IgD-negative memory B cell (primary cell): ENCODE results near the gene NFATC3. TPM values are rescaled to one million over a fixed set of nuclear protein-coding genes. Genes with fewer than 3 reads are reported as not detected.
"Not testable (repeated sequence)": the region's sequence is repeated elsewhere in the genome, so short reads cannot be mapped to it uniquely, and the experiment has no call there.

Experiments used
- H3K27ac Mint-ChIP-seq, 3 donors: one replicate each; pipeline ENCODE4 v1.8.0; 2020 to 2022; ENCODE audit warnings: mild to moderate bottlenecking in 3 of 3, mixed read lengths in 3 of 3, moderate library complexity in 1 of 3
- H3K27me3 Mint-ChIP-seq: one replicate; pipeline ENCODE4 v1.8.0; 2021; ENCODE audit warnings: mixed read lengths
- H3K36me3 Mint-ChIP-seq: one replicate; pipeline ENCODE4 v1.8.0; 2020; ENCODE audit warnings: mild to moderate bottlenecking, mixed read lengths
- H3K4me1 Mint-ChIP-seq, 3 donors: one replicate each; pipeline ENCODE4 v1.8.0; 2020 to 2022; ENCODE audit warnings: mixed read lengths in 3 of 3, mild to moderate bottlenecking in 1 of 3
- H3K4me3 Mint-ChIP-seq, 4 donors: one replicate each; pipeline ENCODE4 v1.8.0; 2020 to 2022; ENCODE audit warnings: mild to moderate bottlenecking in 4 of 4, mixed read lengths in 4 of 4, moderate library complexity in 3 of 4
- H3K9me3 Mint-ChIP-seq, 3 donors: one replicate each; pipeline ENCODE4 v1.8.0; 2020 to 2021; ENCODE audit warnings: mixed read lengths in 3 of 3, mild to moderate bottlenecking in 1 of 3
- polyA plus RNA-seq: library from polyadenylated mRNA; unstranded; fragments of 300-500 nt; fragmentation: Illumina TruSeq; gene quantifications from one replicate; pipeline ENCODE4 v1.2.3, GENCODE V29; 2021

NFATC3 gene
- polyA plus RNA-seq, 1 donor from 2014 or later: 47.2 TPM

GRCh38 chr16:68113059-68113761 lies 28.0 kb downstream of the NFATC3 start:
- H3K4me1 Mint-ChIP-seq: peaks cover 28 to 58% (median 43%) of the 10 kb centered on the region in 3 donors
- H3K27ac Mint-ChIP-seq: peak overlapping the region in 2 of 3 donors; percentile 6 to 27
- peaks cover 4 to 18% (median 10%) of the 10 kb centered on the region in 3 donors for H3K9me3 Mint-ChIP-seq
- H3K4me3 Mint-ChIP-seq: no peak overlapping the region
- H3K27me3 Mint-ChIP-seq: no peaks in the 10 kb centered on the region
- peaks cover 14% of the 10 kb centered on the region for H3K36me3 Mint-ChIP-seq

- H3K36me3 Mint-ChIP-seq: peaks cover 14% of the 10 kb centered on the region
- H3K4me3 Mint-ChIP-seq: no peak overlapping the region
Observed at GRCh38 chr16:68113765-68114240, 28.6 kb downstream of the NFATC3 start.

GRCh38 chr16:68114939-68115338 lies 29.8 kb downstream of the NFATC3 start:
- H3K27me3 Mint-ChIP-seq, H3K27ac Mint-ChIP-seq, H3K4me3 Mint-ChIP-seq: not testable (repeated sequence)
- Mint-ChIP-seq H3K9me3 (peaks cover 0 to 11% (median 5%) of the 10 kb centered on the region in 3 donors), H3K4me1 (peaks cover 37 to 57% (median 50%) of the 10 kb centered on the region in 3 donors), H3K36me3 (peaks cover 12% of the 10 kb centered on the region)

More at GRCh38 chr16:68113765-68114240, 28.6 kb downstream of the NFATC3 start:
- Mint-ChIP-seq H3K27me3 (no peaks in the 10 kb centered on the region), H3K27ac (peak overlapping the region in 1 of 3 donors; percentile 16), H3K9me3 (peaks cover 2 to 18% (median 10%) of the 10 kb centered on the region in 3 donors), H3K4me1 (peaks cover 29 to 56% (median 43%) of the 10 kb centered on the region in 3 donors)

GRCh38 chr16:68115851-68116250 lies 30.7 kb downstream of the NFATC3 start:
- Mint-ChIP-seq H3K4me3 (no peak overlapping the region), H3K27ac (no peak overlapping the region), H3K36me3 (peaks cover 8% of the 10 kb centered on the region), H3K27me3 (no peaks in the 10 kb centered on the region), H3K9me3 (peaks cover 0 to 7% (median under 1%) of the 10 kb centered on the region in 3 donors), H3K4me1 (peaks cover 41 to 58% (median 52%) of the 10 kb centered on the region in 3 donors)

GRCh38 chr16:68116256-68116867 lies 31.2 kb downstream of the NFATC3 start:
- Mint-ChIP-seq H3K4me3 (no peak overlapping the region), H3K4me1 (peaks cover 40 to 55% (median 52%) of the 10 kb centered on the region in 3 donors), H3K9me3 (peaks cover 0 to 3% (median 0%) of the 10 kb centered on the region in 3 donors), H3K36me3 (peaks cover 4% of the 10 kb centered on the region), H3K27me3 (no peaks in the 10 kb centered on the region), H3K27ac (peak overlapping the region in 1 of 3 donors; percentile 40)

GRCh38 chr16:68117884-68118283 lies 32.7 kb downstream of the NFATC3 start:
- Mint-ChIP-seq H3K27me3 (no peaks in the 10 kb centered on the region), H3K9me3 (no peaks in the 10 kb centered on the region), H3K27ac (peak overlapping the region in 1 of 3 donors; percentile 17), H3K4me3 (no peak overlapping the region), H3K36me3 (peaks cover 7% of the 10 kb centered on the region), H3K4me1 (peaks cover 48 to 60% (median 56%) of the 10 kb centered on the region in 3 donors)

GRCh38 chr16:68118954-68119353 lies 33.8 kb downstream of the NFATC3 start:
- H3K27me3 Mint-ChIP-seq: not testable (repeated sequence)
- H3K4me3 Mint-ChIP-seq: peak overlapping the region in 3 of 4 donors; percentile 58 to 91 (median 70)

GRCh38 chr16:68120496-68120895 lies 35.3 kb downstream of the NFATC3 start:
- H3K27ac Mint-ChIP-seq: peak overlapping the region in 1 of 3 donors; percentile 47
- H3K4me3 Mint-ChIP-seq: peak overlapping the region in 2 of 4 donors; percentile 17 to 84
- H3K4me1 Mint-ChIP-seq: peaks cover 42 to 58% (median 50%) of the 10 kb centered on the region in 3 donors
- not testable (repeated sequence) for H3K9me3 Mint-ChIP-seq, H3K27me3 Mint-ChIP-seq, H3K36me3 Mint-ChIP-seq

More at GRCh38 chr16:68118954-68119353, 33.8 kb downstream of the NFATC3 start:
- peaks cover 44 to 57% (median 51%) of the 10 kb centered on the region in 3 donors for H3K4me1 Mint-ChIP-seq
- H3K36me3 Mint-ChIP-seq, H3K9me3 Mint-ChIP-seq: not testable (repeated sequence)
- peak overlapping the region; percentile 14 to 88 (median 34) for H3K27ac Mint-ChIP-seq

- Mint-ChIP-seq H3K4me1 (peaks cover 32 to 43% (median 37%) of the 10 kb centered on the region in 3 donors), H3K36me3 (peaks cover 9% of the 10 kb centered on the region), H3K27me3 (no peaks in the 10 kb centered on the region), H3K27ac (peak overlapping the region in 1 of 3 donors; percentile 63), H3K9me3 (no peaks in the 10 kb centered on the region), H3K4me3 (no peak overlapping the region)
Observed at GRCh38 chr16:68126395-68126794, 41.2 kb downstream of the NFATC3 start.

GRCh38 chr16:68128577-68129305 lies 43.6 kb downstream of the NFATC3 start:
- Mint-ChIP-seq H3K27me3 (no peaks in the 10 kb centered on the region), H3K4me3 (peak overlapping the region in 1 of 4 donors; percentile 9), H3K36me3 (peaks cover 3% of the 10 kb centered on the region), H3K27ac (peak overlapping the region in 2 of 3 donors; percentile 74 to 83), H3K9me3 (no peaks in the 10 kb centered on the region), H3K4me1 (peaks cover 28 to 39% (median 37%) of the 10 kb centered on the region in 3 donors)

GRCh38 chr16:68130520-68130919 lies 45.4 kb downstream of the NFATC3 start:
- no peak overlapping the region for H3K4me3 Mint-ChIP-seq
- H3K27ac Mint-ChIP-seq: peak overlapping the region in 2 of 3 donors; percentile 10 to 33
- peaks cover 28 to 36% (median 35%) of the 10 kb centered on the region in 3 donors for H3K4me1 Mint-ChIP-seq
- no peaks in the 10 kb centered on the region for H3K27me3 Mint-ChIP-seq
- H3K9me3 Mint-ChIP-seq: no peaks in the 10 kb centered on the region
- no peaks in the 10 kb centered on the region for H3K36me3 Mint-ChIP-seq

- H3K9me3 Mint-ChIP-seq: no peaks in the 10 kb centered on the region
- H3K27me3 Mint-ChIP-seq: no peaks in the 10 kb centered on the region
- peak overlapping the region; percentile 39 to 60 (median 55) for H3K27ac Mint-ChIP-seq
- H3K4me3 Mint-ChIP-seq: peak overlapping the region in 1 of 4 donors; percentile 5
- no peaks in the 10 kb centered on the region for H3K36me3 Mint-ChIP-seq
- H3K4me1 Mint-ChIP-seq: peaks cover 28 to 31% (median 29%) of the 10 kb centered on the region in 3 donors
Observed at GRCh38 chr16:68131813-68132706, 46.9 kb downstream of the NFATC3 start.

GRCh38 chr16:68133000-68133399 lies 47.8 kb downstream of the NFATC3 start:
- Mint-ChIP-seq H3K4me1 (peaks cover 22 to 29% (median 23%) of the 10 kb centered on the region in 3 donors), H3K4me3 (peak overlapping the region in 1 of 4 donors; percentile 13)
- not testable (repeated sequence) for H3K27ac Mint-ChIP-seq, H3K27me3 Mint-ChIP-seq, H3K9me3 Mint-ChIP-seq, H3K36me3 Mint-ChIP-seq

GRCh38 chr16:68134644-68135043 lies 49.5 kb downstream of the NFATC3 start:
- no peaks in the 10 kb centered on the region for H3K36me3 Mint-ChIP-seq
- no peak overlapping the region for H3K27ac Mint-ChIP-seq
- no peaks in the 10 kb centered on the region for H3K27me3 Mint-ChIP-seq
- H3K4me1 Mint-ChIP-seq: peaks cover 20 to 30% (median 22%) of the 10 kb centered on the region in 3 donors
- no peaks in the 10 kb centered on the region for H3K9me3 Mint-ChIP-seq
- no peak overlapping the region for H3K4me3 Mint-ChIP-seq
